Smooth muscle cell (in vitro differentiated cells): ENCODE results near the gene PARP2. TPM values are rescaled to one million over a fixed set of nuclear protein-coding genes. Genes with fewer than 3 reads are reported as not detected.

Source experiments
- DNase-seq: peaks from one replicate; lab custom pipeline; 2025; ENCODE audit not compliant: unreplicated experiment; lab: John Stamatoyannopoulos, UW
- H2AFZ ChIP-seq: fragments of 200-600 bp; sonication (generic); 2 replicates; pipeline ENCODE4 v1.6.0; 2016; ENCODE audit warnings: antibody characterized with exemption, low read depth, mild to moderate bottlenecking
- H3F3A ChIP-seq: fragments of 200-600 bp; sonication (generic); 2 replicates; pipeline ENCODE4 v1.6.0; 2017; ENCODE audit warnings: antibody characterized with exemption, low read depth
- H3K27ac ChIP-seq: fragments of 200-600 bp; sonication (generic); 2 replicates; pipeline ENCODE4 v1.5.1; 2016; ENCODE audit warnings: low read depth, mild to moderate bottlenecking
- H3K27me3 ChIP-seq: fragments of 200-600 bp; sonication (generic); 2 replicates; pipeline ENCODE4 v1.6.1; 2016; ENCODE audit warnings: low read depth, mild to moderate bottlenecking
- H3K36me3 ChIP-seq: fragments of 200-600 bp; sonication (generic); 2 replicates; pipeline ENCODE4 v1.5.1; 2016; ENCODE audit warnings: low read depth
- H3K4me1 ChIP-seq: fragments of 200-600 bp; sonication (generic); 2 replicates; pipeline ENCODE4 v1.5.1; 2016; ENCODE audit warnings: low read depth
- H3K4me2 ChIP-seq: fragments of 200-600 bp; sonication (generic); 2 replicates; pipeline ENCODE4 v1.6.0; 2016; ENCODE audit warnings: mild to moderate bottlenecking
- H3K4me3 ChIP-seq: fragments of 200-600 bp; sonication (generic); 2 replicates; pipeline ENCODE4 v1.5.1; 2016; ENCODE audit warnings: mild to moderate bottlenecking
- H3K79me2 ChIP-seq: fragments of 200-600 bp; sonication (generic); 2 replicates; pipeline ENCODE4 v1.6.0; 2016; ENCODE audit warnings: low read depth, mild to moderate bottlenecking
- H3K9ac ChIP-seq: fragments of 200-600 bp; sonication (generic); 2 replicates; pipeline ENCODE4 v1.6.0; 2016; ENCODE audit warnings: low read depth
- H3K9me3 ChIP-seq: fragments of 200-600 bp; sonication (generic); replicated peaks from 2 replicates; pipeline ENCODE4 v1.5.1; 2016; ENCODE audit warnings: low read depth
- H4K20me1 ChIP-seq: fragments of 200-600 bp; sonication (generic); 2 replicates; pipeline ENCODE4 v1.6.0; 2016; ENCODE audit warnings: low read depth
- CTCF ChIP-seq: fragments of 200-600 bp; sonication (generic); IDR thresholded peaks from 2 replicates; pipeline ENCODE4 v1.5.1; 2017; ENCODE audit warnings: borderline replicate concordance, mild to moderate bottlenecking, antibody characterized with exemption; ENCODE audit not compliant: insufficient read depth, poor library complexity, severe bottlenecking
- WGBS: methylation state at CpG from one replicate; pipeline ENCODE4 v1.1.7; 2016; ENCODE audit warnings: low lambda C conversion rate; 5-methylcytosine and 5-hydroxymethylcytosine counted together
- polyA plus RNA-seq: library from polyadenylated mRNA; unstranded; fragments of >200 nt; fragmentation: Nextera tagmentation; extraction: Ambion mirVana; gene quantifications from 2 replicates; pipeline ENCODE4 v1.2.1, GENCODE V29; 2016
- total RNA-seq: library from RNA; depleted of rRNA; stranded (reverse); fragments of >200 nt; gene quantifications from 2 replicates; pipeline ENCODE4 v1.2.3, GENCODE V29; 2014

PARP2 gene
- total and polyA plus RNA-seq, 2 experiments from 2014 or later: 29.2 to 38.7 TPM

- no peak for DNase-seq
- TF ChIP-seq CTCF: no peak
- no peak overlapping the region for H3K27ac ChIP-seq
- no peaks in the 10 kb centered on the region for H3K79me2 ChIP-seq
- peaks cover 28% of the 10 kb centered on the region for H3K36me3 ChIP-seq
- no peaks in the 10 kb centered on the region for H3K9me3 ChIP-seq
- no peak overlapping the region for H3K9ac ChIP-seq
- 92% methylated on average over 3 of the region's 3 CpGs for WGBS
- H3F3A ChIP-seq: no peaks in the 10 kb centered on the region
- no peaks in the 10 kb centered on the region for H4K20me1 ChIP-seq
- H3K4me3 ChIP-seq: no peak overlapping the region
- no peak overlapping the region for H2AFZ ChIP-seq
- no peaks in the 10 kb centered on the region for H3K27me3 ChIP-seq
- H3K4me2 ChIP-seq: no peak overlapping the region
- H3K4me1 ChIP-seq: no peaks in the 10 kb centered on the region
Observed at GRCh38 chr14:20375471-20375870, 32.0 kb downstream of the PARP2 start.

DNA sequence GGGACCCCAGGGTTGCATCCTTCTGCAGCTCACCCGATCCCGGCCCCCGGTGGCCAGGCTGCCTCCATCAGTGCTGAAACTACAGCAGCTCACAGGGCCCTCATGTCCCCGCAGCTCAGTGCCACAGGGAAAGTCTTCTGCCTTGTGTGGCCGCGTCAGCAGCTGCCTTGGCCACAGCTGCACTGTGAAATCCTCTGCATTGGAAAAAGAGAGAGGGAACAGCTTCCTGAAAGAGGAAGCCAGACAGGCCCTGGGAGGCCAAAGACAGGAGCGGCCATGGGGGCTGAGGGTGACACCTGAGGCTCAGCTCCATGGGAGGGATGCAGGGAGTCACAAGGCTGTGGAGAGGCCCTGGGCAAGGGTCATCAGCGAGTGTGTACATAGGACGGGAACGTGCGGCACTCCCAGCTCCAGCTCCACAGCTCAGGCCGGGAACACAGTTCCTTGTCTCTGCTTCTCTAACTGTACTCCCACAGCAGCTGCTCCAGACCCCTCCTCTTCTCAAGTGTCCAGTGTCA is 32.7 kb downstream of the PARP2 start:
- WGBS: 96% methylated on average over 12 of the region's 12 CpGs
- Histone ChIP-seq H3K79me2 (no peaks in the 10 kb centered on the region), H3K9me3 (no peaks in the 10 kb centered on the region), H3K9ac (no peak overlapping the region), H3K4me1 (no peaks in the 10 kb centered on the region), H3K4me2 (no peak overlapping the region), H3K36me3 (peaks cover 21% of the 10 kb centered on the region), H4K20me1 (no peaks in the 10 kb centered on the region), H3K4me3 (no peak overlapping the region), H3K27ac (no peak overlapping the region), H3K27me3 (no peaks in the 10 kb centered on the region), H2AFZ (no peak overlapping the region), H3F3A (no peaks in the 10 kb centered on the region)
- no peak for TF ChIP-seq CTCF
- DNase-seq: no peak

GRCh38 chr14:20377171-20377570 is 33.7 kb downstream of the PARP2 start:
- Histone ChIP-seq H3K4me3 (no peak overlapping the region), H3K79me2 (no peaks in the 10 kb centered on the region), H3K27me3 (no peaks in the 10 kb centered on the region), H3K9me3 (no peaks in the 10 kb centered on the region), H3K4me1 (no peaks in the 10 kb centered on the region), H3K9ac (no peak overlapping the region), H3K27ac (no peak overlapping the region), H3K36me3 (peaks cover 13% of the 10 kb centered on the region), H4K20me1 (no peaks in the 10 kb centered on the region), H3K4me2 (no peak overlapping the region), H2AFZ (no peak overlapping the region), H3F3A (no peaks in the 10 kb centered on the region)
- TF ChIP-seq CTCF: no peak
- DNase-seq: no peak
- WGBS: 95% methylated on average over 2 of the region's 2 CpGs

DNA sequence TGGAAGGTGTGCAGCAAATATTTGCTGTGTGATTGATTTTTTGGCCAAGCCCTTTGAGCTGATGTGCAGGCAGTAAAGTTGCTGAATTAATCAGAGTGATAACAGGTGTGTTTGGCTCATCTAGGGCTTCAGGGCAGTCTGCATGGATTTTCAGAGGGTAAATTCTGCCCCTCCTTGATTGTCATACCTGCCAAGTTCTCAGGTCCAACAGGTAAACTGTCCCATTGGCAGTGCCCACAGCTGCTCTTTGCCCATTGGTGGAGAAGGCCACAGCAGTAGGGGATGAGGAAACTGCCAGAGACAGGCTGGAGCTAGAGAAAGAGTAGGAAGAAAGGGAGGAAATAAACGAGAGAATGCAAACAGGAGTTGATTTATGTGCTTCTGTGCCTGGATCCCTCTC is 36.3 kb downstream of the PARP2 start:
- Histone ChIP-seq H3K9ac (no peak overlapping the region), H2AFZ (no peak overlapping the region), H3K9me3 (no peaks in the 10 kb centered on the region), H3K4me3 (no peak overlapping the region), H3K36me3 (peaks cover 6% of the 10 kb centered on the region), H3F3A (no peaks in the 10 kb centered on the region), H4K20me1 (no peaks in the 10 kb centered on the region), H3K79me2 (no peaks in the 10 kb centered on the region), H3K4me1 (no peaks in the 10 kb centered on the region), H3K4me2 (no peak overlapping the region), H3K27ac (no peak overlapping the region), H3K27me3 (no peaks in the 10 kb centered on the region)
- TF ChIP-seq CTCF: no peak
- no peak for DNase-seq
- 79% methylated on average over 1 of the region's 1 CpG for WGBS
